Mucosa of stomach (tissue), 1 donor: ENCODE results near the gene AGBL4.

Experiments used
- H3K27me3 ChIP-seq: one replicate; pipeline ENCODE4 v1.7.0; 2013; ENCODE audit warnings: mild to moderate bottlenecking, low read length; ENCODE audit not compliant: control insufficient read depth, insufficient read depth
- H3K36me3 ChIP-seq: one replicate; pipeline ENCODE4 v1.7.0; 2013; ENCODE audit warnings: low read length; ENCODE audit not compliant: control insufficient read depth, insufficient read depth
- H3K4me1 ChIP-seq: one replicate; pipeline ENCODE4 v1.7.0; 2013; ENCODE audit warnings: mild to moderate bottlenecking, low read length; ENCODE audit not compliant: control insufficient read depth, insufficient read depth
- H3K4me3 ChIP-seq: one replicate; pipeline ENCODE4 v1.7.0; 2013; ENCODE audit warnings: low read length
- H3K9ac ChIP-seq: one replicate; pipeline ENCODE4 v1.7.0; 2013; ENCODE audit warnings: mild to moderate bottlenecking, low read length, moderate library complexity
- H3K9me3 ChIP-seq: one replicate; pipeline ENCODE4 v1.7.0; 2013; ENCODE audit warnings: mild to moderate bottlenecking, low read length, moderate library complexity; ENCODE audit not compliant: control insufficient read depth
- donor health status: Pancreatic carcinoma.

The AGBL4 gene

GRCh38 chr1:48555271-48555670 lies 1468.5 kb downstream of the AGBL4 start:
- no peaks in the 10 kb centered on the region for H3K36me3 ChIP-seq
- no peak overlapping the region for H3K4me3 ChIP-seq
- H3K9ac ChIP-seq, result no peak overlapping the region
- no peaks in the 10 kb centered on the region for H3K9me3 ChIP-seq
- no peaks in the 10 kb centered on the region for H3K4me1 ChIP-seq
- no peaks in the 10 kb centered on the region for H3K27me3 ChIP-seq

GRCh38 chr1:48552903-48553606 lies 1470.7 kb downstream of the AGBL4 start:
- no peaks in the 10 kb centered on the region for H3K4me1 ChIP-seq
- H3K4me3 ChIP-seq, result no peak overlapping the region
- H3K9me3 ChIP-seq, result no peaks in the 10 kb centered on the region
- H3K9ac ChIP-seq, result no peak overlapping the region
- no peaks in the 10 kb centered on the region for H3K27me3 ChIP-seq
- H3K36me3 ChIP-seq, result no peaks in the 10 kb centered on the region

- no peaks in the 10 kb centered on the region for H3K4me1 ChIP-seq
- no peaks in the 10 kb centered on the region for H3K27me3 ChIP-seq
- no peak overlapping the region for H3K9ac ChIP-seq
- H3K9me3 ChIP-seq, result no peaks in the 10 kb centered on the region
- H3K36me3 ChIP-seq, result no peaks in the 10 kb centered on the region
- H3K4me3 ChIP-seq, result no peak overlapping the region
Measured at GRCh38 chr1:48552420-48552819, 1471.3 kb downstream of the AGBL4 start.

- Histone ChIP-seq H3K4me1 (no peaks in the 10 kb centered on the region), H3K4me3 (no peak overlapping the region), H3K9me3 (no peaks in the 10 kb centered on the region), H3K36me3 (no peaks in the 10 kb centered on the region), H3K9ac (no peak overlapping the region), H3K27me3 (no peaks in the 10 kb centered on the region)
Measured at GRCh38 chr1:48548985-48549384, 1474.8 kb downstream of the AGBL4 start.

GRCh38 chr1:48547561-48548220 lies 1476.1 kb downstream of the AGBL4 start:
- Histone ChIP-seq H3K36me3 (no peaks in the 10 kb centered on the region), H3K9ac (no peak overlapping the region), H3K4me3 (no peak overlapping the region), H3K4me1 (no peaks in the 10 kb centered on the region), H3K27me3 (no peaks in the 10 kb centered on the region), H3K9me3 (no peaks in the 10 kb centered on the region)

- Histone ChIP-seq H3K9me3 (no peaks in the 10 kb centered on the region), H3K27me3 (no peaks in the 10 kb centered on the region), H3K4me3 (no peak overlapping the region), H3K4me1 (no peaks in the 10 kb centered on the region), H3K9ac (no peak overlapping the region), H3K36me3 (no peaks in the 10 kb centered on the region)
Measured at GRCh38 chr1:48543854-48544253, 1479.9 kb downstream of the AGBL4 start.

GRCh38 chr1:48540587-48540986 lies 1483.2 kb downstream of the AGBL4 start:
- H3K27me3 ChIP-seq, result no peaks in the 10 kb centered on the region
- H3K36me3 ChIP-seq, result no peaks in the 10 kb centered on the region
- no peaks in the 10 kb centered on the region for H3K9me3 ChIP-seq
- H3K4me1 ChIP-seq, result no peaks in the 10 kb centered on the region
- H3K4me3 ChIP-seq, result no peak overlapping the region
- H3K9ac ChIP-seq, result no peak overlapping the region

- Histone ChIP-seq H3K9ac (no peak overlapping the region), H3K36me3 (no peaks in the 10 kb centered on the region), H3K4me3 (no peak overlapping the region), H3K27me3 (no peaks in the 10 kb centered on the region), H3K4me1 (no peaks in the 10 kb centered on the region), H3K9me3 (no peaks in the 10 kb centered on the region)
Measured at GRCh38 chr1:48536477-48536876, 1487.3 kb downstream of the AGBL4 start.

GRCh38 chr1:48532976-48533375 lies 1490.8 kb downstream of the AGBL4 start:
- H3K36me3 ChIP-seq, result no peaks in the 10 kb centered on the region
- H3K4me3 ChIP-seq, result no peak overlapping the region
- no peaks in the 10 kb centered on the region for H3K9me3 ChIP-seq
- no peaks in the 10 kb centered on the region for H3K27me3 ChIP-seq
- no peaks in the 10 kb centered on the region for H3K4me1 ChIP-seq
- no peak overlapping the region for H3K9ac ChIP-seq

GRCh38 chr1:48530727-48531351 lies 1492.9 kb downstream of the AGBL4 start:
- Histone ChIP-seq H3K9ac (no peak overlapping the region), H3K4me1 (peaks cover 13% of the 10 kb centered on the region), H3K36me3 (no peaks in the 10 kb centered on the region), H3K27me3 (no peaks in the 10 kb centered on the region), H3K4me3 (no peak overlapping the region), H3K9me3 (no peaks in the 10 kb centered on the region)

- Histone ChIP-seq H3K4me1 (peaks cover 22% of the 10 kb centered on the region), H3K9me3 (no peaks in the 10 kb centered on the region), H3K9ac (no peak overlapping the region), H3K27me3 (no peaks in the 10 kb centered on the region), H3K36me3 (no peaks in the 10 kb centered on the region), H3K4me3 (no peak overlapping the region)
Measured at GRCh38 chr1:48527051-48527450, 1496.7 kb downstream of the AGBL4 start.

- no peaks in the 10 kb centered on the region for H3K36me3 ChIP-seq
- no peak overlapping the region for H3K4me3 ChIP-seq
- H3K9me3 ChIP-seq, result no peaks in the 10 kb centered on the region
- H3K9ac ChIP-seq, result no peak overlapping the region
- no peaks in the 10 kb centered on the region for H3K27me3 ChIP-seq
- peaks cover 22% of the 10 kb centered on the region for H3K4me1 ChIP-seq
Measured at GRCh38 chr1:48526008-48526710, 1497.6 kb downstream of the AGBL4 start.
